ENCODE results near the gene DOCK11.

DNA sequence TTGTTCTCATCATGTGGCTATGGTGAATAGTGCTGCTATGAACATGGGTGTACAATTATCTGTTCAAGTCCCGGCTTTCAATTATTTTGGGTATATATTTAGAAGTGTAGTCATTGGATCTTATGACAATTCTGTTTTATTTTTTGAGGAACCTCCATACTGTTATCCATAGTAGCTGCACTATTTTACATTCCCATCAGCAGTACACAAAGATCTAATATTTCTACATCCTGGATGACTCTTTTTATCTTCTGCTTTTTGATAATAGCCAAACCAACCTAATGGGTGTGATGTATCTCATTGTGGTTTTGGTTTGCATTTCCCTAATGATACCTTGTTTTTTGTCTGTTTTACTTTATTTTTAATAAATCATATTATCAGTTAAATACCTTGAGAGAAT is 218.9 kb downstream of the DOCK11 start:
- TF ChIP-seq GATA2 (IDR thresholded peaks at IDR 0.05; ENCODE audit: low read depth, low read length) (no peak), GATA3 (IDR thresholded peaks at IDR 0.05; ENCODE audit: low read depth, low read length) (no peak)
